ENCODE results near the gene AMER2.
"Not testable (repeated sequence)": the region's sequence is repeated elsewhere in the genome, so short reads cannot be mapped to it uniquely, and the experiment has no call there.

AMER2 gene

GRCh38 chr13:25175026-25175425 lies 2.9 kb upstream of the AMER2 start:
- no peak overlapping the region for H3K4me3 ChIP-seq (ENCODE audit: low read length)
- TF ChIP-seq ZNF274 (IDR thresholded peaks at IDR 0.05; ENCODE audit: low read depth, low read length): no peak

GRCh38 chr13:25174304-25174703 lies 2.2 kb upstream of the AMER2 start:
- TF ChIP-seq ZNF274 (IDR thresholded peaks at IDR 0.05; ENCODE audit: low read depth, low read length): no peak

GRCh38 chr13:25172303-25172630 lies 179 bp upstream of the AMER2 start:
- no peak overlapping the region for H3K4me3 ChIP-seq (ENCODE audit: low read length)
- TF ChIP-seq ZNF274 (IDR thresholded peaks at IDR 0.05; ENCODE audit: low read depth, low read length): no peak

More at GRCh38 chr13:25174304-25174703, 2.2 kb upstream of the AMER2 start:
- no peak overlapping the region for H3K4me3 ChIP-seq (ENCODE audit: low read length)

- no peak for TF ChIP-seq ZNF274 (IDR thresholded peaks at IDR 0.05; ENCODE audit: low read depth, low read length)
- H3K4me3 ChIP-seq (ENCODE audit: low read length): peak overlapping the region; percentile 41; the same call in 1 of the 2 replicates
Observed at GRCh38 chr13:25171170-25171516, 945 bp downstream of the AMER2 start.

- no peak for TF ChIP-seq ZNF274 (IDR thresholded peaks at IDR 0.05; ENCODE audit: low read depth, low read length)
- H3K4me3 ChIP-seq (ENCODE audit: low read length): peak overlapping the region; percentile 41; the same call in 1 of the 2 replicates
Observed at GRCh38 chr13:25170554-25171111, 1.5 kb downstream of the AMER2 start.

- no peak for TF ChIP-seq ZNF274 (IDR thresholded peaks at IDR 0.05; ENCODE audit: low read depth, low read length)
- no peak overlapping the region; the same call in 1 of the 2 replicates for H3K4me3 ChIP-seq (ENCODE audit: low read length)
Observed at GRCh38 chr13:25169951-25170553, 2.0 kb downstream of the AMER2 start.

- no peak for TF ChIP-seq ZNF274 (IDR thresholded peaks at IDR 0.05; ENCODE audit: low read depth, low read length)
- no peak overlapping the region for H3K4me3 ChIP-seq (ENCODE audit: low read length)
Observed at GRCh38 chr13:25169356-25169755, 2.7 kb downstream of the AMER2 start.

GRCh38 chr13:25168790-25169189 lies 3.3 kb downstream of the AMER2 start:
- no peak for TF ChIP-seq ZNF274 (IDR thresholded peaks at IDR 0.05; ENCODE audit: low read depth, low read length)
- H3K4me3 ChIP-seq (ENCODE audit: low read length): no peak overlapping the region

GRCh38 chr13:25167382-25168174 lies 4.5 kb downstream of the AMER2 start:
- no peak overlapping the region for H3K4me3 ChIP-seq (ENCODE audit: low read length)

GRCh38 chr13:25166306-25166705 lies 5.8 kb downstream of the AMER2 start:
- TF ChIP-seq ZNF274 (IDR thresholded peaks at IDR 0.05; ENCODE audit: low read depth, low read length): no peak
- no peak overlapping the region for H3K4me3 ChIP-seq (ENCODE audit: low read length)

More at GRCh38 chr13:25167382-25168174, 4.5 kb downstream of the AMER2 start:
- no peak for TF ChIP-seq ZNF274 (IDR thresholded peaks at IDR 0.05; ENCODE audit: low read depth, low read length)

- no peak for TF ChIP-seq ZNF274 (IDR thresholded peaks at IDR 0.05; ENCODE audit: low read depth, low read length)
- H3K4me3 ChIP-seq (ENCODE audit: low read length): no peak overlapping the region
Observed at GRCh38 chr13:25165663-25166062, 6.4 kb downstream of the AMER2 start.

- not testable (repeated sequence) for H3K4me3 ChIP-seq (ENCODE audit: low read length)
Observed at GRCh38 chr13:25165163-25165562, 6.9 kb downstream of the AMER2 start.

GRCh38 chr13:25157681-25158080 lies 14.4 kb downstream of the AMER2 start:
- no peak for TF ChIP-seq ZNF274 (IDR thresholded peaks at IDR 0.05; ENCODE audit: low read depth, low read length)
- no peak overlapping the region for H3K4me3 ChIP-seq (ENCODE audit: low read length)

- H3K4me3 ChIP-seq (ENCODE audit: low read length): no peak overlapping the region
- TF ChIP-seq ZNF274 (IDR thresholded peaks at IDR 0.05; ENCODE audit: low read depth, low read length): no peak
Observed at GRCh38 chr13:25153736-25154135, 18.4 kb downstream of the AMER2 start.

GRCh38 chr13:25151626-25152195 lies 20.4 kb downstream of the AMER2 start:
- H3K4me3 ChIP-seq (ENCODE audit: low read length): no peak overlapping the region
- TF ChIP-seq ZNF274 (IDR thresholded peaks at IDR 0.05; ENCODE audit: low read depth, low read length): no peak
